HG03135 (cell line): ENCODE results near the gene ERI3.

Experiments used
- ATAC-seq: cut with Tn5 transposase; IDR thresholded peaks from one replicate; pipeline ENCODE4 v1.9.1; 2021; ENCODE audit warnings: mild to moderate bottlenecking, moderate library complexity; ENCODE audit not compliant: unreplicated experiment

ERI3 gene

DNA sequence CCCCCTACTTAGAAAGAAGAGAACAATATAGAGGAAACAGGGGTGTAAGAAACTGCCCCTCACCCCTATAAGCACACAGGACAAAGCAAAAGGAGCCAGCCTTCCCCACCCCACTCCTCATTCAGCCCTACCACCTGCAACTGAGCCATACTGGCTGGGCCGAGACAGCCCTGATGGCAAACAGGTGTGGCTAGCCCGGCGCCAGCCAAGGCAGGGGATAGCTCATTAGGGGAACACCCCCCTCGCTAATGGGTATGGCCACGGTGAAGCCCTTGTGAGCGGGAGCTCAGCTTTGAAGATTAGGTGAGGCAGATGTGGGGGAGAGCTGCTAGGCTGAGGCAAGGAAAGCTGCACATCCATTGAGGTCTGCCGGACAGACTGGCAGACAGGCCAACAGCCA is 65.5 kb downstream of the ERI3 start:
- no peak for ATAC-seq

DNA sequence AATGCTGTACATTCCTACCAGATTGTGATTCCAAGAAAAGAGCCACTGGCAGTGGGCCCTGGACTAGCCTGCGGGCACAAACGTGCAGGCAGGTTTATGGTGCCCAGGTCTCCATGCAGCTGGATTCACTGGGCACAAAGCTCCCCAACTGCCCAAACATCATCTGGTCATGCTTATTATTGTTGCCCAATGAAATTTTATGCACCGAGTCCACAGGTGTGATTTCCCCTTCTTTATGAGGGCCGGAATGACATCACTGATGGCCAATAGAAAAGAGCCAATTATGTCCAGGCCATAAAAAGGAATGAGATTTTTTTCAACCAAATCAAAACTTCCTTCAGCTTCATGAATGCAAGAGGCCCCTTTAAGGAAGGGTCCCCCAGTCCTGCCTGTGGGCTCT is 66.2 kb downstream of the ERI3 start:
- no peak for ATAC-seq

DNA sequence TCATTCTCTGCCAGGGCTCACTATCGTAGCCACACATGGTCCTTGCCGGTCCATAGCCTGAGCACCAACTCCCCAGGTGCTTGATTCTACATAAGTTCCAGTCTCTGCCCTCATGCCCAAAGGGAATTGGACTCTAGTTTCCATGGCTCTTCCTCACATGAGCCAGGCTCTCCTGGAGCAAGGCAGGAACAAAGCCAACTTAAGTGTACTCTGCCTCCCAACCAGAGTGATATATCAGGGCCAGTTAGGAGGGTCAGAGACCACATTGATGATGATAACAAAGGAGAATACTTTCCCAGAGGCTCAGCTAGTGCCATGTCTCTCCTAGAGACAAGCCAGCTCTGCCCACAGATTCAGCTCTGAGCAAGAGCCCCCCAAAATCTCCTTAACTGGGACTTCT is 70.9 kb downstream of the ERI3 start:
- ATAC-seq, result no peak

DNA sequence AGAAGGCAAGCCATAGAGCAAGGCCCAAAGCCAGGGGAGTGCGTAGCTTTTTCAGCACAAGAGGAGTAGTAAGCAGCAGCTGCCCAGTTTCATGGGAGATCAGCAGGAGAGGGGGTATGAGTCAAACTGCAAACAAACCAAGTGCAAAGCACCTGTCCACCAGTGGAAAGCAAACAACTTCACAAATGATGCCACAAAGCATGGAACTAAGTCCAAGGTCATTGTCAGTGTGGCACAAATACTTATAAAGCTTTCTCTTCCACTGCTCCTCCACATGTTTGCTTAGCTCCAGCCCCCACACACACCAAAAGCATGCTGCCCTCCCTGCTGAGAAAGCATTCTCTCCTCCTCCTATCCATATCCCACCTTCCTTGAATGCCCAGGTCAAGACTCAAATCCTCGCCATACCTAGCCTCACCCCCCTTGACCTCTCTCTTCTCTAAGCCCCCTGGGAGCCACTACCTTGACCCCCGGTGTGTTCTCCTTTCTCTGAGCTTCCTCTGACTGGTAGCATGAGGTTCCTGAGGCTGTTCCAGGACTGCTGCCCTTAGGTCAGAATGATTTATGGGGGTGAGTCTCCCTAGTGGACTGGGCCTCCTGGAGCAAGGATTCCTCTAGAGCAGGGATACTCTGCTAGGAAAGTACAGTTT is 71.4 kb downstream of the ERI3 start:
- ATAC-seq, result no peak

DNA sequence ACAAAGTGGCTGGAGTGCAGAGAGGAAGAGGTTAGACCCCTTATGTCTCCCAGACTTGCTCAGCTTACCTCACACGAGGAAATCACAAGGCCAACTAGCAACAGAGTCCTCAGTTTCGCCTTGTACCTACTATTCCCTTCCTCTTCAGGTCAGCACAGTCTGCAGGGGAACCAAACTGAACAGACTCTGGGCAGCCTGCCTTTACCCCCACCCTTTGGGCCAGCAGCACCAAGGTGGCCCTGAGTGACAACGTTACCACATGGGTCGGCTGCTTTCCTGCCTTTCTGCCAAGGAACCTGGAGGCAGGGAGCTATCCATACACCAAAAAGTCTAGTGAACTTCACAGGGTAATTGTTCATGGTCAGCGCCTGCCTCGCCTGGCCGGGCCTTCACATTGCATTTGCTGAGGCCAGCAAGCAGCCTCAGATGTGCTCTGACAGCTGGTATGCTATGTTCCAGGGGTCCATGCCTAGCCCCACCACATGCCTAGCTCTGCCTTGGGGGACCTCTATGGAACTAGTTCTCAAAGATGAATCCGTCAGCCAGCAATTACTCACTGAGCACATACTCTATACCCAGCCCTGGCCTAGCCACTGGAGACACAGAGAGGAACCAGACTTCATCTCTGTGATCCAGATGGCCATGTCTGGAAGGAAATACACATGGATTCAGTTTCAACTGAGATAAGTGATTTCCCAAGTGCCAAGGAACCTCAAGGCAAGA is 72.2 kb downstream of the ERI3 start:
- no peak for ATAC-seq

DNA sequence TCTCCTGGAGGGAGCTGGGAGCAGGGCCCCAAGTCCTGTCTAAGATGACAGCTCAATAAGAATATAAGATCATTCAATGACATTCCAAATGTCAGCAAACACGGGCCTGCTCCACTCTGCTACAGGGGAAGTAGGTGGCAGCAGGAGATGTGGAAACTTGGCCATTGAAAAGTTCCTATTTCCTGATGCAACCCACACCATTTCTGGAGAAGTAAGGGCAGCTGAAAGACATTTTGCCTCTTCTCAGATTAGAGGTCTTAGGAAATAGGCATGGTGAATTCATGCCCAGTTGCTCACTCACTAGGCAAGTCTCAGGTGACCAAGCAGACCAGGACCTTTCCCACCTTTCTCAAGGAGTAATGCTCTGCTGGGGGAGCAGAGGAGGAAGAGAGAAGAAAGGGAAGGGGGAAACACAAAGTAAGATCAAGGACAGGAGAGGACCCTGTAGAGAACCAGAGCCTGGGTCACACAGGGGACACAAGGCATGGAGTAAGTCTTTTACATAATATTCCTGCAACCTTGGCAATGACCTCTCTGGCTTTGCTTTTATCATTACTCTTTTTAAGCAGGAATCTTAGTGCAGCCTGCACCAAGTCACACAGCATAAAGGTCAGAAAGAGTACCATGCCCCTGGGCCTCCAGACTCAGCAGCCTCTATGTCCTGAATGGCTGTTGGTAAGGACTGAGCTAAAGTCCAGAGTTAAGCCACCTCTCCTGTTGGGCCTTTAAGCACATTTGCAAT is 72.9 kb downstream of the ERI3 start:
- no peak for ATAC-seq

DNA sequence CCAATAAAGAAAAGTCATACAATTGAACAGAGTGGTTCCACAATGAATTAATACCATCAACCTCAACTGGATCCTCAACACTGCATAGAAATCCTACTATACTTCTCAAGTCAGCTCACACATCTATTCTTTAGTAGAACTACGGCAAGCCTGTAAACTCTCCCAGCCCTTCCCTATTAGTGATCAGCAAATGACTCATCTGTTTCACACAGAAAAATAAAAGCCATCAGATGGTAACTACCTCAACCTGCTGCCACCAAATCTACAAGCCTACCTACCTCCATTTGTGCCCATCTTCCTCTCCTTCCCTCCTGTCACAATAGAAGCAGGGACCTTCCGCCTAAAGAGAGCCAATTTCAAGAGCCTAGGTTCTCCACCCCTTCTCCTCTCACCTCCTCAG is 78.2 kb downstream of the ERI3 start:
- ATAC-seq, result no peak

DNA sequence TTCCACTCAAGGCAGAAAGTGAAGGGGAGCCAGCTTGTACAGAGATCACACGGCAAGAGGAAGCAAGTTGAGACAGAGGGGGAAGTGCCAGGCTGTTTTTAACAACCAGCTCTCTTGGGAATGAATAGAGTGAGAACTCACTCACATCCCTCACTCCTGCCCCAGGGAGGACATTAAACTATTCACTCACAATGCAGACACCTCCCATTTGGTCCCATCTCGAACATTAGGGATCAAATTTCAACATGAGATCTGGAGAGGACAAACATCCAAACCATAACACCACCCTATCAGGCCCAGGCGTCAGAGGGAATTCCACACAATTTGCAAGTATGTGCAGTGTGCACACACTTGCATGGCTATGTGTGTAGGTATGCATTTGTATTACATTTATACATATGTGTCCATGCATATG is 79.1 kb downstream of the ERI3 start:
- no peak for ATAC-seq

DNA sequence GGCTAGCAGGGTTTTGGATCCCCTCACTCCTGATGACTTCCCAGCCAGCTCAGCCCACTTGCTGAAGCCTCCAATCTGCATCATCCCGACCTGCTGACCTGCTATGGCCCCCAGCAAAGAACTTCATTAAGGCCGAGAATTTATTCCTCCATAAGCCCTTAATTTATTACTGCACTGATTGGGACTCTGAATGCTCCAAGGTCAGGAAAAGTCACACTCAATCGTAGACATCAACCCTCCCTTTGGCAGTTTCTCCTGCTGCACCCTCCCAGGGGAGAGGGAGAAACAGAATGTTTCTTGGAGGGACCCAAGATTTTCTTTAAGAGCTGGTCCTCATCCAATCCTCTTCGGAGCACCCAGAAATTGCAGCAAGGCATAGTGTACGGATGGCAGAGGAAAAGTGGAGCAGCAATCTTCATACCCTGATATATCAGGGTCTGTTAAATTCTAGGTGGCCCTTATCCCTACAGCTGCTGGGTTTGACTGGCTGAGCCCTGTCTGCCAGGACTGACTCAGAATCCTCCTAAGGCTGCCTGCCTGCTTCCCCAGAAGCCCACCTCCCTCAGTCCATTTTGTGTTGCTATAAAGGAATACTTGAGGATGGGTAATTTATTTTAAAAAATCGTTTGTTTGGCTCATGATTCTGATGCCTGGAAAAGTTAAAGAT is 79.6 kb downstream of the ERI3 start:
- no peak for ATAC-seq

DNA sequence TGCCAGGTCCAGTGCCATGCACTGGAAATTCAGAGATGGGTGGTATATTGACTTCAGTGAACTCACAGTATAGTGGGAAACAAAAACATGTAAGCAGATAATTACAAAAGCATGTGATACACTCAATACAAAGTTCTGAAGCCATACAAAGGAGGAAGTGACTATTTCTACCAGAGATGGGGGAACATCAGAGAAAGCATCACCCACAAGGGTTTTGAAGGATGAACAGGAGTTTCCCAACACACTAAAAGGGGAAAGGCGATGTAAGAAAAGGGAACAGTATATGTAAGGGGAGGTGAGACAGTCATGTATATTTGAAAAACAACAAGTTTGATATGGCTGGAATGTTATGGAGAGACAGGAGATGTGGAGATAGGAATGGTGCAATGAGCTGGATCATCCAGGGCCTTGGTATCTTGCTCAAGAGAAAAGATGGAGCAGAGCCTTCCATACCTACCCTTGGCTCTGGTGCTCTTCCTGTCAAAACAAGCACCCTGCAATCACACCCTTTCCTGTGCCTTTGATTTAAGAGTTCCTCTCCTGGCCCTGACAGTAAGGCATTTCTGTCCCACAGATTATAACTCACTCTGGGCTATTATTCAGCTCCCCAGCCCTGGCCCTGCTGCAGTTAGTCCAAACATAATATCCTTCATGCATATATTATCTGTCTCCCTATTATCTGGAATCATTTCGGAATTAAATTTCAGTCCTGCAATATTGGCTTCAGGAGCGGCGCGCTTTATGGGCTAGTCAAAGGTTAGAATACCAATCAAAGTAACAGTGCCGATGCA is 81.3 kb downstream of the ERI3 start:
- no peak for ATAC-seq

DNA sequence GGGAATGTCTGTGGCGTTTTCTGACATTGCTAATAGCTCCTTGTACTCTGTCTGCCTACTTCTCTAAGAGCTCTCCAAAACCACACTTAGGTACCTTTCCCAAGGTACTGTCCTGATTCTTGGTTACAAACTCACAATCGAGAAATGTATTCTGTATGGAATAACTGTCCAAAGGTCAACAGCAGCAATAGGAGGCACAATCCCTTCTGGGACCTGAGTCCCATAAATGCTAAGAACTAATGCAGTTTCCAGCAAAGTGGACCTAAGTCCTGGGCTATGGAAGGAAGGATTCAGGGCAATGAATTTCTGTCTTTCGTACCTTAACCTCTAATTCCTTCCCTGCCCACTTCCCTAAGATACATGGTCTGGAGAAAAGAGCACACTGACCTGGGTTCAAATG is 82.1 kb downstream of the ERI3 start:
- no peak for ATAC-seq

DNA sequence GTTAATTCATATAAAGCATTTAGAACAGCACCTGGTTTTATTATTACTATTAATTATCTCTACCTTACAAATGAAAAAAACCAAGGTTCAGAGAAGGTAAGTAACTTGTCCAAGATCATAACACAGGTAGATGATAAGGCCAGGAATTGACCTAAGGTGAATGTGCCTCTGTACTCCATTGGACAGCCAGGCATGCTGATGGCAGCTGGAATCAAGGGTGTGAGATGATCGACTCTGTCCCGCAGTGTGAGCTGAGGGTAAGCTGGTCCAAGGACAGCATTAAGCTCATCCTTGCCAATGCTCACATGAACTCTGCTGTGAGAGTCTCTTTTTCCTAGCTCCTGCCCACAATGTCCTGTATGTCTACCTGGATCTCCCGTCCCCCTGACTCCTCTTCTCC is 83.4 kb downstream of the ERI3 start:
- no peak for ATAC-seq

DNA sequence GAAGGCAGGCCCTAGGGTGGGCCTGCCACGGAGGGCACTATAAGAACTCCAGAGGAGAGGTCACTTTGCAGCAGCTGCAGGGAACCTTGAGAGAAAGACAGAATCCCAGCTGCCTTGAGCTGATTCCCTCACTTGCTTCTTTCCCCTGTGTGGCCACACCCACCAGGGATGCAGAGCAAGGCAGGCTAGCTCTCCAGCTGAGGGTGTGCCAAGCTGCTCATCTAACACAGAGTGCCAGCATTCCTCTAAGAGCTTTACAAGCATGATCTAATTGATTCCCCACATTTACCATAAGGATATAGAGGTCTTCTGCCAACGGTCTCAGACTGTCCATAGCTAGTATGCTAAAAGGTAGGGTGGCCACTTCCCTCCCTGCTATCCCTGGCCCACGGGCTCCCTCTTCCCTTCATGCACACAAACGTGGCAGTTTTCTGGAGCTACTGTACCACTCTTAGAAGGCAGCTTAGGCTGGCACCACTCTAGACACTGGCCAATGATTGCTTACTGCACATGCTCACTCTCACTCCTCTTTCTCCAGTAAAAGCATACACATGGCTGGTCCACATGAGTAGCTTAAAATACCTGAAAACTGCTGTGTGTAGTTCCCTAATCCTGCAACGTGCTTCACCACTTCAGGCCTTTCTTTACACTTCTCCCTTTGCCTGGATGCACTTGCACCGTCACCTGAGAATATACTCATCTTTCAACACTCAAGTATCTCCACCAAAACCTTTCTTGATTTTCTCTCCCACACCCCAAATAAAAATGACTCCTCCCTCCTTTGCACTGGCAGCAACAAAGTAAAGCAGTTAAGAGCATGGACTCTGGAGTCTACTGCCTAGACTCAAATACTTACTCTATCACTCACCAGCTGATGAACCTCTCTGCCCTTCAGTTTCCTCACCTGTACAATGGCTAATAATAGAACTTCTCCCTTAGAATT is 84.1 kb downstream of the ERI3 start:
- no peak for ATAC-seq

DNA sequence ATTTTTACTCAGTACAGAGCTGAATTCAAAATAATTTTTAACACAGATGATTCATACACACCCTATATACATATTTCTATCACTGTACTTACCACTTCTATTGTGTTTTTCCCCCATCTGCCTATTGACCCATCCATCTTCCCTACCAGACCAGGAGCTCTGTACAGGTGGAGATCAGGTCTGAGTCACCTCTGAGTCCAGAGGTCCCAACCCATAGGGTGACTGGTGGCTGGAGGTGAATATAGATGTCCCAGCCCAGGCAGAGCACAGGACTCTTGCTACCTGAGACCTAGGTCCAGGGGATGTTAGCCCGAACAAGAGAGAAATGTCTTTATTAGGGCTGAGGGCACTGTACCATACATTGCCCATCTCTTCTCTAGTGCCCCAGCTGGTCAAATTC is 87.0 kb downstream of the ERI3 start:
- no peak for ATAC-seq

DNA sequence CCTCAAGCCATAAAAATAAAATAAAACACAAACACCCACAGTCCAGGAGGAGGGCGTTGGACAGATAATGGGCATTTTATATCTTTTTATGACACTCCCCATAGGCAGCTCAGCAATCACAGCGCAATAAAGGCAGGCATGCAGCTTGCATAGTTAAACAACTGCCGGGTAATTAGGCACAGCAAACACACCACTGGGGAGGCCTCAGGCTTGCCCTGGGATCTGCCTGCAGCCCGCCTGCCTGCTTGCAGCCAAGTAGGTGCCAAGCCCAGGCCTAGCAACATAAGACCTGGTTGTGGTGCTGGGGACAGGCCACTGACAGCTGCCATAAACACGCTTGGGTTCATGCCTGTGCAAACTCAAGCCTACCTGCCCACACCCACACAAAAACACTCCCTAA is 87.6 kb downstream of the ERI3 start:
- ATAC-seq, result no peak

DNA sequence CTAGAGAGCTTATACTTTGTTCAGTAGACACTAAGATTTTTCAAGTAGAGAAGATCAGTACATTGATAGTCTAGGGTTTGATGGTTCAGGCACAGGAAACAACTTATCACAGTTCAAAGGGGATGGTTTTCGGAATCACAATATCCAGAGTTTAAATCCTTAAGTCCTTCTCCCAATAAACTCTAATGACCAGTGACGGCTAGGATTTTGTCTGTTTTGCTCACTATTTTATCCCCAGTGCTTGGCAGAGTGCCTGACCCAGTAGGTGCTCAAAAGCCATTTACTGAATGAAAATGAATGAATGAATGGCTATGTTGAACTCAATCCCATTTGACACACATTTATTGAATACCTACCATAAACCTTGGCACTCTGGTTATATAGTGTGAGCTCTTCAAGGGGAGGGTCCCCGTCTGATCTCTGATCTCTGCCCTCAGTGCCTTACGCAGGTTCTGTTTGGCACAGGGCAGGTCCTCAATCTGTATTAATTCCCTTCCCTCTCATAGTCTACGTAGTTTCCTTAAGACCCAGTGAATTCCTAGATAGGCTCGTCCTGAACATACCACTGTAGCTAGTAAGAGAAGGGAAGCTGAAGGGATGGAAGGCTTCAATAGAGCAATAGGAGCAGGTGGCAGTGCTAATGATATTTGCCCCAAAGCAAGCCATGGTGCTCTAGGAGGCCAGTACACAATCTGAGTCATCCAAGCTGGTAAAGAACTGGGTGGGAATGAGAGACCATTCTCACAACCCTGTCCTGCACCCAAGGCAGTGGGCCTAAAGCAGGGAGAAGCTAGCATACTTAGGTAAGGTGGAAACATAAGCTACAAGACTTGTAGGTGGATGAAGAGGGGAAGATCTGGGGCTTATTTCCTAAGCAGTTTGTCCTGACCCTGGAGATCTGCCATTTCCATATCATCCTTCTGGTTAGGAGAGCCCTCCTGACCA is 88.4 kb downstream of the ERI3 start:
- no peak for ATAC-seq

DNA sequence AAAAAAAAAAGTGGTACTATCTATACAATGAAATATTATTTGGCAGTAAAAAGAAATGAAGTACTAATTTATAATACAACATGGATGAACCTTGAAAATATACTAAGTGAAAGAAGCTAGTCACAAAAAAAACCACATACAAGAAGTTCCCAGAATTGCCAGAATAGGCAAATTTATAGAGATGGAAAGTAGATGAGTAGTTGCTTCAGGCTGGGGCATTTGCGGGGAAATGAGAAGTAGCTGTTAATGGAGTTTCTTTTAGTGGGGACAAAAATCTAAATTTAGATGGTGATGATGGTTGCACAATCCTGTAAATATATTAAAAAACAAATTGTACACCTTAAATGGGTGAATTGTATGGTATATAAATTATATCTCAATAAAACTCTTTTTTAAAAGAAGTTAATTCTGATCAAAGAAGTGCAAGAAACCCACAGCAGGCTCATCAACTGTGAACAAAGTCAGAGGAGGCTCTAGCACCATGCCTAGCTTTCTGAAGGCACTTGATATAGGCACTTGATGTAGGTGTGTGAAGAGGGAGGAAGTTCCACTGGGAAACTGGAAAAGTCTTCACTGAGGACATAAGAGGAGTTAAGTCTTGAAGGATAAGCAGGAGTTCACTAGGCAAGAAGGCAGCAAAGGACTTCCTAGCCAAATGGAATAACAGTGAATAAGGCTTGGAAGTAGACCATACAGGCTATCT is 89.2 kb downstream of the ERI3 start:
- no peak for ATAC-seq

DNA sequence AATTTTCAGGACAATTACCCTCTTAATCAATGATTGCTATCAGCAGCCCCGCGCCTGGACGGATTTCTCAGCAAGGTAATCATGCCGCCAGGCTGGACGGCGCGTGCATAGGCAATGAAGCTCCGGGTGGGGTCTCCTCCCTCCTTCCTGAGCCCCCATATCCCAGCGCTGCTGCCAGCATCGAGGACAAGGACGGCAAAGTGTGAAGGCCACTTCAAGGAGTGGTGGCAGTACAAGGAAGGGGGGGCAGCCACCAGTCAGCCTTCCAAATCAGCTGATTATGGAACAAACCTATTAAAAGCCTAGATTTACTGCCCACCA is 90.6 kb downstream of the ERI3 start:
- no peak for ATAC-seq
